HG02885 (cell line): ENCODE measurements around the gene ING4.

Experiments used
- ATAC-seq: cut with Tn5 transposase; IDR thresholded peaks from one replicate; pipeline ENCODE4 v1.9.1; 2021; ENCODE audit warnings: mild to moderate bottlenecking; ENCODE audit not compliant: unreplicated experiment, poor library complexity

Gene ING4

GRCh38 chr12:6612652-6613014 is 50.3 kb downstream of the ING4 start:
- no peak for ATAC-seq

GRCh38 chr12:6612247-6612646 is 50.7 kb downstream of the ING4 start:
- no peak for ATAC-seq

GRCh38 chr12:6608592-6609281 is 54.2 kb downstream of the ING4 start:
- ATAC-seq: no peak

- peak; percentile 27 for ATAC-seq
Measured at GRCh38 chr12:6607751-6608591, 54.9 kb downstream of the ING4 start.

- no peak for ATAC-seq
Measured at GRCh38 chr12:6606331-6607131, 56.4 kb downstream of the ING4 start.

GRCh38 chr12:6605421-6606330 is 57.2 kb downstream of the ING4 start:
- no peak for ATAC-seq

- ATAC-seq: no peak
Measured at GRCh38 chr12:6604259-6605029, 58.5 kb downstream of the ING4 start.

GRCh38 chr12:6603095-6603567 is 59.8 kb downstream of the ING4 start:
- ATAC-seq: no peak

- no peak for ATAC-seq
Measured at GRCh38 chr12:6602526-6602925, 60.4 kb downstream of the ING4 start.
